Endothelial cell of umbilical vein (primary cell): ENCODE results near the gene BCL11B. TPM values are rescaled to one million over a fixed set of nuclear protein-coding genes. Genes with fewer than 3 reads are reported as not detected.

Experiments
- BruUV-seq: library from RNA; stranded (reverse); fragments of 400-500 nt; replicated peaks from 2 replicates; lab custom pipeline; 2021; lab: Mats Ljungman, UMichigan
- CTCF ChIA-PET: fragments of 300-600, 350-600 bp; sonication (Branson Sonifier 250); formaldehyde crosslinking; loops from one replicate; lab custom pipeline; 2021; ENCODE audit warnings: antibody characterized with exemption, inconsistent platforms; lab: Charles Lee
- POLR2A ChIA-PET: fragments of 300-600, 350-600 bp; sonication (Branson Sonifier 250); formaldehyde crosslinking; loops from one replicate; lab custom pipeline; 2021; ENCODE audit warnings: antibody characterized with exemption, inconsistent platforms; lab: Charles Lee
- DNase-seq: peaks from one replicate; pipeline ENCODE4 v3.0.0-alpha.2; 2011; ENCODE audit warnings: low read depth, low spot score
- FAIRE-seq: peaks from 2 replicates; lab custom pipeline; 2011; peaks lifted over from hg19 to GRCh38; lab: Jason Lieb, UNC
- H2AFZ ChIP-seq: 2 replicates; pipeline ENCODE4 v1.6.0; 2012; ENCODE audit warnings: low read depth, low read length, control low read depth, inconsistent platforms
- H3K27ac ChIP-seq: 2 replicates; pipeline ENCODE4 v1.5.1; 2011; ENCODE audit warnings: low read depth, mild to moderate bottlenecking, control low read depth, low read length, moderate library complexity; ENCODE audit not compliant: insufficient read depth
- H3K27me3 ChIP-seq, 2 experiments: 2 replicates each; pipeline versions ENCODE4 v1.6.0 to v1.6.1; 2011; ENCODE audit warnings: low read length in 2 of 2, mixed read lengths in 1 of 2; ENCODE audit not compliant: control insufficient read depth in 2 of 2, insufficient read depth in 2 of 2
- H3K36me3 ChIP-seq, 2 experiments: 2 replicates in 1 of 2; 3 replicates in 1 of 2; pipeline ENCODE4 v1.5.1; 2011; ENCODE audit warnings: low read length in 2 of 2, mild to moderate bottlenecking in 1 of 2, moderate library complexity in 1 of 2; ENCODE audit not compliant: control insufficient read depth in 2 of 2, insufficient read depth in 2 of 2; ENCODE audit errors: extremely low read depth in 1 of 2
- H3K4me1 ChIP-seq: 3 replicates; pipeline ENCODE4 v1.5.1; 2011; ENCODE audit warnings: mild to moderate bottlenecking, low read length; ENCODE audit not compliant: control insufficient read depth, insufficient read depth; ENCODE audit errors: extremely low read depth
- H3K4me2 ChIP-seq: 2 replicates; pipeline ENCODE4 v1.6.1; 2011; ENCODE audit warnings: low read length, control low read depth, mixed read lengths; ENCODE audit not compliant: insufficient read depth
- H3K4me3 ChIP-seq, 3 experiments: fragments of 200-600 bp in 1 of 3; sonication (generic), shearing (Covaris generic) in 1 of 3; replicated peaks in 1 of 3; 2 replicates each; pipeline ENCODE4 v1.5.1; 2011 to 2016; ENCODE audit warnings: control low read depth in 3 of 3, low read length in 3 of 3, mild to moderate bottlenecking in 2 of 3, inconsistent platforms in 1 of 3, low read depth in 1 of 3, moderate library complexity in 1 of 3; ENCODE audit not compliant: insufficient read depth in 1 of 3
- H3K79me2 ChIP-seq: 2 replicates; pipeline ENCODE4 v1.6.0; 2012; ENCODE audit warnings: low read length, inconsistent platforms; ENCODE audit not compliant: control insufficient read depth, insufficient read depth
- H3K9ac ChIP-seq: replicated peaks from 2 replicates; pipeline ENCODE3; 2011; ENCODE audit warnings: low read length, control low read depth; ENCODE audit not compliant: insufficient read depth; ENCODE audit errors: extremely low read depth
- H3K9me1 ChIP-seq: replicated peaks from 3 replicates; pipeline ENCODE4 v1.6.0; 2011; ENCODE audit warnings: mild to moderate bottlenecking, low read length; ENCODE audit not compliant: control insufficient read depth, insufficient read depth; ENCODE audit errors: extremely low read depth
- H3K9me3 ChIP-seq: replicated peaks from 2 replicates; pipeline ENCODE4 v1.5.1; 2012; ENCODE audit warnings: low read length, inconsistent platforms; ENCODE audit not compliant: control insufficient read depth, insufficient read depth
- H4K20me1 ChIP-seq: replicated peaks from 2 replicates; pipeline ENCODE3; 2011; ENCODE audit warnings: mild to moderate bottlenecking, low read length; ENCODE audit not compliant: control insufficient read depth, insufficient read depth; ENCODE audit errors: extremely low read depth
- CTCF ChIP-seq, 2 donors: IDR thresholded peaks; 1 replicate in 1 of 2; 2 replicates in 1 of 2; pipeline ENCODE4 v1.5.1; 2011; ENCODE audit warnings: low read length in 2 of 2, mild to moderate bottlenecking in 2 of 2, moderate library complexity in 2 of 2, control low read depth in 1 of 2, inconsistent platforms in 1 of 2, low read depth in 1 of 2; ENCODE audit not compliant: insufficient read depth in 1 of 2; ENCODE audit errors: extremely low read depth in 1 of 2
- EZH2 ChIP-seq: IDR thresholded peaks from 2 replicates; pipeline ENCODE4 v1.6.1; 2012; ENCODE audit warnings: borderline replicate concordance, low read depth, mild to moderate bottlenecking, moderate library complexity, low read length, inconsistent platforms; ENCODE audit not compliant: severe bottlenecking
- FOS ChIP-seq: IDR thresholded peaks from 2 replicates; pipeline ENCODE4 v1.6.1; 2011; ENCODE audit warnings: mild to moderate bottlenecking, low read length, moderate library complexity, borderline replicate concordance; ENCODE audit not compliant: insufficient read depth
- GATA2 ChIP-seq: IDR thresholded peaks from 2 replicates; pipeline ENCODE4 v1.7.0; 2011; ENCODE audit warnings: low read depth, mild to moderate bottlenecking, moderate library complexity, mixed read lengths, low read length; ENCODE audit not compliant: insufficient read length, insufficient read depth
- JUN ChIP-seq: IDR thresholded peaks from 2 replicates; pipeline ENCODE4 v1.6.1; 2011; ENCODE audit warnings: borderline replicate concordance, low read depth; ENCODE audit not compliant: insufficient read length, insufficient read depth
- MAX ChIP-seq: IDR thresholded peaks from 2 replicates; pipeline ENCODE4 v1.6.1; 2011; ENCODE audit not compliant: insufficient read depth, insufficient read length
- MYC ChIP-seq: IDR thresholded peaks from one replicate; pipeline ENCODE4 v1.6.1; 2011; ENCODE audit warnings: mild to moderate bottlenecking, low read depth, low read length
- POLR2A ChIP-seq: IDR thresholded peaks from 2 replicates; pipeline ENCODE4 v1.6.1; 2012; ENCODE audit warnings: low read depth, mild to moderate bottlenecking, control low read depth, low read length
- POLR2AphosphoS5 ChIP-seq: IDR thresholded peaks from 2 replicates; pipeline ENCODE4 v1.6.1; 2012; ENCODE audit warnings: low read depth, mild to moderate bottlenecking, control low read depth, low read length, moderate library complexity; ENCODE audit not compliant: insufficient read depth
- dilution Hi-C: fragments of 300-500 bp; cut with MboI; formaldehyde crosslinking; loops from one replicate; pipeline ENCODE4 v1.15.0; 2019; ENCODE audit warnings: low sequenced_read_pairs; ENCODE audit not compliant: extremely low pct_ligation_motif_present
- intact Hi-C: fragments of 100-400 bp; cut with micrococcal nuclease; formaldehyde crosslinking; loops from one replicate; pipeline ENCODE4 v1.10.0; 2022
- polyA plus RNA-seq, 4 experiments: library from polyadenylated mRNA; depleted of rRNA in 3 of 4; stranded (reverse) in 3 of 4; unstranded in 1 of 4; fragments of >200 nt; gene quantifications; 2 replicates each; pipeline versions ENCODE4 v1.2.1 to v1.2.3, GENCODE V29; 2011 to 2012; ENCODE audit warnings: missing spikeins in 1 of 4
- total RNA-seq: library from RNA; stranded (reverse); gene quantifications from 2 replicates; pipeline ENCODE4 v1.2.3, GENCODE V29; 2021

The BCL11B gene
- total and polyA plus RNA-seq, 2 donors (not counting 3 experiments of a cell fraction or from before 2014, with no cell fraction given): 0.03 to 0.07 TPM

GRCh38 chr14:99274346-99275221 is 2.6 kb upstream of the BCL11B start:
- dilution Hi-C loops (no loop called here), intact Hi-C loops (loop anchor here (5.0 kb wide), 1 partner anchor 143 kb away; no protein-coding TSS in a partner anchor)
- Histone ChIP-seq H3K9me3 (no peaks in the 10 kb centered on the region), H3K9ac (no peak overlapping the region), H3K4me1 (peaks cover 21% of the 10 kb centered on the region), H3K36me3 (no peaks in the 10 kb centered on the region), H3K4me2 (peak overlapping the region; percentile 38), H3K79me2 (no peaks in the 10 kb centered on the region), H4K20me1 (no peaks in the 10 kb centered on the region), H3K27ac (no peak overlapping the region), H2AFZ (peak overlapping the region; percentile 79), H3K4me3 (peak overlapping the region in 1 of 3 experiments; percentile 41), H3K9me1 (no peaks in the 10 kb centered on the region), H3K27me3 (peaks cover 38 to 75% of the 10 kb centered on the region in 2 experiments)
- no TSS peak for BruUV-seq
- peak in 1 of 2 donors; percentile 8 for TF ChIP-seq CTCF (IDR thresholded peaks at IDR 0.05; ENCODE audit: extremely low read depth in 1 of 2, insufficient read depth in 1 of 2, low read depth in 1 of 2, low read length in 2 of 2)
- TF ChIP-seq GATA2: no peak
- no peak for TF ChIP-seq POLR2A
- no peak for TF ChIP-seq FOS
- no peak for TF ChIP-seq MYC
- no peak for TF ChIP-seq POLR2AphosphoS5
- no peak for TF ChIP-seq JUN
- peak; percentile 84 for TF ChIP-seq EZH2
- TF ChIP-seq MAX: no peak
- CTCF ChIA-PET: interaction anchor here (1.0 to 5.9 kb wide), 6 partner anchors 7 to 117 kb away, joined by 3 to 36 read pairs (median 4); no protein-coding TSS in a partner anchor
- no peak for FAIRE-seq
- POLR2A ChIA-PET: no interaction called here
- DNase-seq: peak; percentile 73
